Measurements from ENCODE around the gene TRIP4. TPM values are rescaled to one million over a fixed set of nuclear protein-coding genes. Genes with fewer than 3 reads are reported as not detected.

The TRIP4 gene
- total RNA-seq, 4 donors from 2014 or later = 13.0 to 23.7 (median 18.0) TPM

DNA sequence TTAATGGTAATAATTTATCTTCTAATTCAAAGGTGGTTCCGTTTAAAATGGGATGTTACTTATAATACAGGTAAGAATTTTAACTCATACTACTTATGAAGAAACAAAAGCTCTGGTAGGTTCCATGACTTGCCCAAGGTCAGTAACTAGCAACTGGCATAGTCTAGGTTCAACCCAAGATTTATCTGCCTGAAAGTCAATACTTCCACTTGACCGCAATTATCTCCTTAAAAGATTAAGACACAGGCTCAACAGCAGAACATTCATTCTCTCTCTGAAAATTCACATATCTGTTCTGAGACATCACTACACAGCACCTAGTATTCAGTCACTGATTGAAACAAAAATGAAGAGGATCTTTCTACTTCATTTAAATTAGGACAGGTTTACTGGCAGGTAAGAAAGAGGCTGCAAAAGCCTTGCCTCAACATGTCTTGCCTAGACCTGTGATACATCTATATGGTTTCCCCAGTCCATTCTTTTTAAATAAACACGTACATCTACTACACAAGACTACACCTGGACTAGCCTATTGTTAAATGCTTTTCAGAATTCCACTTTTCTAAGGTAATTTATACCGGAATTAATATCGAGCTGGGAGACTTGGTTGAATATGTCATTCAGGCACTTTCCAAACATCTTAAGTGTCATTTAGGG lies 32.8 kb upstream of the TRIP4 start:
- TF ChIP-seq, protein P1, sequence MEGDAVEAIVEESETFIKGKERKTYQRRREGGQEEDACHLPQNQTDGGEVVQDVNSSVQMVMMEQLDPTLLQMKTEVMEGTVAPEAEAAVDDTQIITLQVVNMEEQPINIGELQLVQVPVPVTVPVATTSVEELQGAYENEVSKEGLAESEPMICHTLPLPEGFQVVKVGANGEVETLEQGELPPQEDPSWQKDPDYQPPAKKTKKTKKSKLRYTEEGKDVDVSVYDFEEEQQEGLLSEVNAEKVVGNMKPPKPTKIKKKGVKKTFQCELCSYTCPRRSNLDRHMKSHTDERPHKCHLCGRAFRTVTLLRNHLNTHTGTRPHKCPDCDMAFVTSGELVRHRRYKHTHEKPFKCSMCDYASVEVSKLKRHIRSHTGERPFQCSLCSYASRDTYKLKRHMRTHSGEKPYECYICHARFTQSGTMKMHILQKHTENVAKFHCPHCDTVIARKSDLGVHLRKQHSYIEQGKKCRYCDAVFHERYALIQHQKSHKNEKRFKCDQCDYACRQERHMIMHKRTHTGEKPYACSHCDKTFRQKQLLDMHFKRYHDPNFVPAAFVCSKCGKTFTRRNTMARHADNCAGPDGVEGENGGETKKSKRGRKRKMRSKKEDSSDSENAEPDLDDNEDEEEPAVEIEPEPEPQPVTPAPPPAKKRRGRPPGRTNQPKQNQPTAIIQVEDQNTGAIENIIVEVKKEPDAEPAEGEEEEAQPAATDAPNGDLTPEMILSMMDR (IDR thresholded peaks at IDR 0.05) = no peak
- TF ChIP-seq EP300 (IDR thresholded peaks at IDR 0.05) = no peak
- TF ChIP-seq POLR2A (IDR thresholded peaks at IDR 0.05) = no peak
- WGBS, 2 donors = 35 to 37% methylated on average over 5 of the region's 5 CpGs
- peak overlapping the region in 1 of 4 donors; percentile 89 for H3K27ac ChIP-seq

DNA sequence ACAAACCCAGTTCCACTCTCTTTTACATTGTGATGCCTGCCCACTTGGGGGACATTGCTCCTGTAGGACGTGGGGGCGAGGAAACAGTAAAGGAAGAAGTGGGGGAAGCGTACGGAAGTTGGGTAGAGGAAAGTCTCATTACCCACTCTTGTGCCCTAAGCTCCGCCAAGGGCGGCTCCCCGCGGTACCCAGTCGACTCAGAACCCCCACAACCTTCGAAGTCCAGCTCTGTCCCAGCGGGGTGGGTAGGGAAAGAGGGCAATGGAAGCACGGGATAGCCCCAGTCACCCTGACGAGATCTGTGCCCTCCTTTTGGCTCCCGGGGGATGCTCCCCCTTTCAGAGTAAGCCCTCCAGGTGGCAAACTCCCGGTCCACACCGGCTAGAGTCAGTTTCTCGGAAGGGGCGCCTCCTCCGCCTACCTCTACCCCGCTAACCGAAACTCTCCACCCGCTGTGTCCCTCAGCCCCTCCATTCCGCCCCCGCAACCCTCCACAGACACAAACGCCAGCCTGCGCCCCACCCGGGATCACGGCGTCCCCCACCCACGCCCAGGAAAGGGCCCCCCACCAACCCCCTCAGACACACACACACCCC lies 32.2 kb upstream of the TRIP4 start:
- 1% methylated on average over 29 to 30 of the region's 30 CpGs for WGBS, 2 donors
- TF ChIP-seq EP300 (IDR thresholded peaks at IDR 0.05) = no peak
- TF ChIP-seq POLR2A (IDR thresholded peaks at IDR 0.05) = no peak
- TF ChIP-seq, protein P1 (IDR thresholded peaks at IDR 0.05) = no peak
- Histone ChIP-seq H3K27ac (peak overlapping the region; percentile 19 to 89 (median 64)), H3K4me3 (peak overlapping the region; percentile 48 to 96 (median 80)), H3K4me1 (peaks cover 0 to 31% (median 7%) of the 10 kb centered on the region in 4 donors), H3K27me3 (no peaks in the 10 kb centered on the region), H3K9me3 (no peaks in the 10 kb centered on the region), H3K36me3 (no peaks in the 10 kb centered on the region)
- no peak for DNase-seq (ENCODE audit: low spot score in 2 of 2)

More for the DNA sequence above, 32.8 kb upstream of the TRIP4 start:
- Histone ChIP-seq H3K4me1 (peaks cover 0 to 31% (median 7%) of the 10 kb centered on the region in 4 donors), H3K9me3 (no peaks in the 10 kb centered on the region), H3K36me3 (no peaks in the 10 kb centered on the region), H3K27me3 (no peaks in the 10 kb centered on the region), H3K4me3 (peak overlapping the region; percentile 48 to 96 (median 80))
- no peak for DNase-seq (ENCODE audit: low spot score in 2 of 2)

DNA sequence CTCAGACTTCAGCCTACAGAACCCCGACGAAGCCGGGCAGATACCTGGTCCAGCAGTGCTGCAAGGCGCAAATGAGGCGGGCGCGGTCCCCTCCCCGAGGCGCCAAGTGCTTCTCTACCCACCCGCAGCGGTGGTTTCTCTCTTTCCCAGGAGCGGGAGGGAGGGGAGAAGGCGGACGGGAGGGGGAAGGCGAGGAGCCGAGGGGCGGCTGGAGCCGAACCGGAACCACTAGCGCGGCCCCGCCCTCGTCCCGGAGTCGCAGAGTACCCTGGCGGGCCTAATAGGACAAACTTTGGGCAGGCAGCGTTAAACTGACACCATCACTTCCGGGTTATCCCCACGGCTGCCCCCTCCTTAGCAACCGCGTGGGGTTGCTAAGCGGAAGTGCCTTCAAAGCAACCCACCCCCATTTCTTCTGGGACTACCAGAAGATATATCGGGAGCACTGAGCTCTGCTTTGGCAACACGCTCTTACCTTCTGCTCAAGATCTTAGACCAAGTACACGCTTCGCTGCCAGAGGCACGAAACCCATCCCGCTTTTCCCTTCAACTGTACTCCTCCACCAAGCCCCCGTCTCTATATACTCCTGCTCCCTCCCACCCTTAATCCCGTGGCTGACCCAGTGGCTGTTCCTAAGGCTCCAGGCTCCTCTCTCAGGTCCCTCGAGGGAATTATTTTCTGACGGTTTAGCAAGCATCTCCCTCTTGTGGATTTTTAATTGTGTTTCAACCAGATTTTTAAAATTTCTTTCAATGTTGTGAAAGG lies 31.5 kb upstream of the TRIP4 start, which contains the start of gene CSNK1G1:
CSNK1G1 (minus strand) TSS at position 230 of the 766 bp plus-strand sequence. CDS start 55,674 bp downstream, outside the sequence.
- no peaks in the 10 kb centered on the region for H3K9me3 ChIP-seq
- H3K36me3 ChIP-seq = no peaks in the 10 kb centered on the region
- DNase-seq (ENCODE audit: low spot score in 2 of 2) = peak; percentile 86 to 92
- H3K27me3 ChIP-seq = no peaks in the 10 kb centered on the region
- peaks cover 0 to 26% (median 7%) of the 10 kb centered on the region in 4 donors for H3K4me1 ChIP-seq
- TF ChIP-seq EP300 (IDR thresholded peaks at IDR 0.05) (peak; percentile 71 to 79), POLR2A (IDR thresholded peaks at IDR 0.05) (peak in 1 of 2 donors; percentile 18)
- TF ChIP-seq, protein P1 (IDR thresholded peaks at IDR 0.05) = peak in 4 of 5 experiments; percentile 22 to 66 (median 48)
- H3K4me3 ChIP-seq = peak within 1 kb of the TSS; percentile 48 to 96 (median 80)
- peak within 1 kb of the TSS; percentile 19 to 89 (median 64) for H3K27ac ChIP-seq
- 0 to 1% methylated on average over 25 to 36 of the region's 42 CpGs for WGBS, 2 donors

DNA sequence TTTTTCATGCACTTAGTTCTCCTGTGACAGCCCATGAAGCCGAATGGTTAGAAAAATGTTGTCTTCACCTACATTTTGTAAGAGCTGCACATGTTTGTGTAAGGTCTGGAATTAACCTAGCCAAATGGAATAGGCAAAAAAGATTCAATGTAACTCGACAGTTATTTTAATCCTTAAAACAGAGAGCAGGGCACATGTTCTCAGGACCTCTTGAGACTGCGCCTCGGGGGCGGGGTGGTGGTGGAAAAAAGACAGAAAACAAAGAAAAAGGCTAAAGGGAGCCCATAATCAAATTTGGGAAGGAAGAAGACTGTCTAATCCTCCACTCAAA lies 31.0 kb upstream of the TRIP4 start:
- DNase-seq (ENCODE audit: low spot score in 2 of 2) = no peak
- H3K36me3 ChIP-seq = no peaks in the 10 kb centered on the region
- H3K4me1 ChIP-seq = peaks cover 0 to 24% (median 7%) of the 10 kb centered on the region in 4 donors
- no peaks in the 10 kb centered on the region for H3K9me3 ChIP-seq
- no peaks in the 10 kb centered on the region for H3K27me3 ChIP-seq
- WGBS, 2 donors = 33 to 34% methylated on average over 5 of the region's 5 CpGs
- H3K4me3 ChIP-seq = peak overlapping the region; percentile 48 to 96 (median 80)
- TF ChIP-seq POLR2A (IDR thresholded peaks at IDR 0.05) (no peak), EP300 (IDR thresholded peaks at IDR 0.05) (no peak)
- TF ChIP-seq, protein P1 (IDR thresholded peaks at IDR 0.05) = no peak
- peak overlapping the region in 3 of 4 donors; percentile 50 to 89 (median 77) for H3K27ac ChIP-seq

Data from tibial nerve (tissue), 4 donors.